HK-2 (cell line): Measurements from ENCODE around the gene APOA5.

Experiments used
- DNase-seq: peaks from one replicate; pipeline ENCODE4 v3.0.0-alpha.2; 2018; ENCODE audit not compliant: unreplicated experiment

APOA5 gene

GRCh38 chr11:116797816-116798215 lies 6.1 kb upstream of the APOA5 start:
- no peak for DNase-seq

- no peak for DNase-seq
These were observed 4.9 kb upstream of the APOA5 start for GRCh38 chr11:116796548-116796947.

DNA sequence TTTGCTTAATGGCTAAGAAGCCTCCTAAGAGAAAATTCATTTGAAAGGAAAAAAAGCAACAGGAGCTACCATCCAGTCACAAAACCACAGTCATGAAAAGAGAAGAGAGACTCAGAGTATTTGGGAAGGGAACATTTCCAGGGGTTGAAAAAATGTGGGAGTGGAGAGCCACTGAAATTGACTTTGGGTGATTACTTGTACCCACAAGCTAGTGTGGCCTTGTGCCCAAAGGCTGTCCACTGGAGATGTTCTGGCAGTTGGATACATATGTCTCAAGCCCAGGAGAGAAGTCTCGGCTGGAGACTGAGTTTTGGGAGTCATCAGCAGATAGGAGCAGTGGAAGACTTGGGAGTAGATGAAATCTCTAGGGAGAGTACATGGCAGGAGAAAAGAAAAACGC lies 3.2 kb upstream of the APOA5 start:
- no peak for DNase-seq

GRCh38 chr11:116793772-116794097 lies 2.1 kb upstream of the APOA5 start:
- DNase-seq, result no peak

DNA sequence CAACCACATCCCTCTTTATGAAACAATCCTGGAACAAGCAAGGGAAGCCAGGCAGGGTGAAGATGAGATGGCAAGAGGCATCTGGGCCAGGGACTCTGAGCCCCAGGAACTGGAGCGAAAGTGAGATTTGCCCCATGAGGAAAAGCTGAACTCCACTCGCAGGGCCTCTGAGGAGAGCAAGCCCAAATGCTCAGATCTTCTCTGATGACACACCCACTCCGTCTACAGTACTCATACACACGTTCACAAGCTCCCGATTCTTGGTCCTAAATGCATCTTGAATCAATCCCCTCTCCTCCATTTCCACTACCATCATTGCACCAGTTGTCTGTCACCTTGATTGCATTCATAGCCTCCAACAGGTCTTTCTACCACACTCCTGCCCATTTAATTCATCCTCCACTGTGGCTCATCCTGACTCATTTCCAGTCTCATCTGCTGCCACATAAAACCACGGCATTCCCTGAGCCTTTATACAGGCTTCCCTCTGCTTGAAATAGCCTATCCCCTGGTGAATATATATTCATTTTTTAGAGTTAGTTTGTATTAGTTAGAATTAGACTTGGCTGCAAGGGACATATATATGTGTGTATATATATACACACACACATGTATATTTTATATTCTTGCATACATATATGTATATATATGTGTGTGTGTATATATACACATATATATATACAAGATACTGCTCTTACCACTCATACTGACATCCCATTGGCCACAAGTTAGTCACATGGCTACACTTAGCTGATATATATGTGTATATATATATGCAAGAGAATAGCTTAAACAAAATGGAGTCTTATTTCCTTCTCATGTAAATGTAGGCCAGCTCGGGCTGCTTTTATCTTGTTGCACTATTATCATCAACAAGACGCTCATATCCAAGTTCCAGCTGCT lies 1.4 kb upstream of the APOA5 start:
- DNase-seq, result no peak

- no peak for DNase-seq
These were observed 627 bp upstream of the APOA5 start for GRCh38 chr11:116792144-116792868.

- DNase-seq, result peak; percentile 39
These were observed 472 bp downstream of the APOA5 start for GRCh38 chr11:116791002-116791812.

GRCh38 chr11:116790167-116791001 lies 1.3 kb downstream of the APOA5 start:
- no peak for DNase-seq

GRCh38 chr11:116788975-116789374 lies 2.7 kb downstream of the APOA5 start:
- no peak for DNase-seq

GRCh38 chr11:116788534-116788933 lies 3.1 kb downstream of the APOA5 start:
- DNase-seq, result no peak

GRCh38 chr11:116787786-116788486 lies 3.7 kb downstream of the APOA5 start, which contains the start of gene ZPR1:
Gene ZPR1 (minus strand): TSS chr11:116788023. CDS start chr11:116787990, 33 bp downstream.
- peak; percentile 63 for DNase-seq

DNA sequence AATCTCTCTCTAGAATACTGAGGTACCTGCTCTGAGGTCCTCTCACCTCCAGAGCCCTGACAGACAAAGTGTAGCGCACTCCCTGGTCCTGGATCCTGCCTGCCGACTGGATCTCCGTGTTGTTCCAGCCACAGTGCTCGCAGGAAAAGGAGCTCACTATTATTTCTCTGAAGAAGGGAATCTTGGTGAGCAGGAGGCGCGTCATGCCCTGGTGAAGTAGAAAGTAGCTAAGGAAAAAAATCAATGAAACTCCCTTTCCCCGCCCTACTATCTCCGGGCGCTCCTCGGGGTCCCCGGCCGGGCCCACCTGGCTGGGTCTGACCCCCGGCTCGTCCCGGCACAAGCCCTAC lies 4.3 kb downstream of the APOA5 start:
- no peak for DNase-seq

- DNase-seq, result no peak
These were observed 4.7 kb downstream of the APOA5 start for GRCh38 chr11:116786966-116787365.

DNA sequence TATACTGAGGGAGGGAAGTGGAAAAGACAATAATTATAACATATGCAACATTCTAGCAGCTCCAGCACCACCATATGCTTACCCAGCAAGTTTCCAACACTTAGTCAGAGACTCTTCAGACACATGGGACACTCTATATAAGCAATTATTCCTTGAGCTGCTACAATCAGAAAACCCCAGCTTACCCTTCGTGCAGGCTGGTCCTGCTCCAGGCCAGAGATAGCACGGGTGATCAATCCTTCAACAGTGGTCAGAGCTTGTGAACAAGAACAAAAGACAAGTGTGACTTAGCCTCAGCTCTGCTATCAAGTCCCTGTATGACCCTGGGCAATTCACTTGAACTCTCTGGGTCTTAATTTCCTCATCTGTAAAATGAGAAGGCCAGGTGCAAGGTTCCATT lies 5.4 kb downstream of the APOA5 start:
- DNase-seq, result no peak

GRCh38 chr11:116782728-116783127 lies 9.0 kb downstream of the APOA5 start:
- DNase-seq, result no peak

DNA sequence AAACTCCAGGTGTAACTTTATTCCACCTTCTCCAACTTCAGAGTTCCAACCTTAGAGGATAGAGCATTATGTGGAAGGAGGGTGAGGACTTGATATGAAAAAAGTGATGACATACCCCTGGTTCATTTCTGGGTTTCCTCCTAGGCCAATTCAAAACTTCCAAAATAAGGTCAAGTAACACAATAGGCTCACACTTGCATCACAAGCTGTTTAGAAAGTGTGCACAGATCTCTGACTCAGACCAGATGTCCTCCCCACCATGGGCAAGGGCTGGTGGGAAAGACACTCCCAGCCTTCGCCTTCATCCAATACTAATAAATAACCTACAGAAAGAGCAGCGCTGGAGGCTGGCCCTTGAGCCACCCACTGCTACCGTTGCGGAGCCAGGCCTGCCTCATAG lies 13.1 kb downstream of the APOA5 start:
- no peak for DNase-seq

GRCh38 chr11:116777056-116777455 lies 14.6 kb downstream of the APOA5 start:
- no peak for DNase-seq

DNA sequence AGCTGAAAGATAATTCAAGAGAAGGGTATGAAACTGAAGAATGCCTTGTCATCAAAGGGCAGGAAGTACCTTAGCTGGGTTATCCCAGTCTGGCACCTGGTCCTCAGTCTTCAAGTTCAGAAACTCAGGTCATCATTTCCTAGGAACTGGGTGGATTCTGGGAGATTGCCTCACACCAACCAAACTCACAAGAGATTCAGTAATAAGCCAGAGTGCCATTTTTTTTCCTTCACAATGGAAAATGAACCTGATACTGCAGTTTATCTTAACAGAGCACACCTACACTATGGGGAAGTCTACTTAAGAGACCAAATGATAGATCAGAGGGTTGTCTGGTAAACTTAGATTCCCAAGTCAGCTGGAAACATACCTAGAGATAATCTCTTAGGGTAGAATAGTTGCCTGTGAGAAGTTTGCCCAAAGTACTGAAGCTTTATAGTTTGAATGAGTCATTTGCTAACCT lies 15.1 kb downstream of the APOA5 start:
- no peak for DNase-seq

DNA sequence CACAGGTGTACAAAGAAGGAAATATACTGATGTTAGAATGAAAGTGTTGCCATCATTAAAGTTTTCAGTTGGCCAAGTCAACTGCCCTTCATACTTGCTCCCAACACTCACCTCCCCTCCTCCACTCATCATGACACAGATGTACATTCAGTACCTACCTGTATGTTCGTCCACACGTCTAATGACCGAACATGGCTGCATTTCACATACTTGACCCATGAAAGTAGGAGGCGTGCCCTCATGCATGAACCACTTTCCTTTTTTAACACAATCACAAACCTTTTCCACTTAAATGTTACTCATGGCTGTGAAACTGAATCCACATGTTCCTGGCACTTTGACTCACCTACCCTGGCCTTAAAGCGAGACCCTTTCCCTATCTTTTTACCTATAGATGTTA lies 15.7 kb downstream of the APOA5 start:
- DNase-seq, result no peak

DNA sequence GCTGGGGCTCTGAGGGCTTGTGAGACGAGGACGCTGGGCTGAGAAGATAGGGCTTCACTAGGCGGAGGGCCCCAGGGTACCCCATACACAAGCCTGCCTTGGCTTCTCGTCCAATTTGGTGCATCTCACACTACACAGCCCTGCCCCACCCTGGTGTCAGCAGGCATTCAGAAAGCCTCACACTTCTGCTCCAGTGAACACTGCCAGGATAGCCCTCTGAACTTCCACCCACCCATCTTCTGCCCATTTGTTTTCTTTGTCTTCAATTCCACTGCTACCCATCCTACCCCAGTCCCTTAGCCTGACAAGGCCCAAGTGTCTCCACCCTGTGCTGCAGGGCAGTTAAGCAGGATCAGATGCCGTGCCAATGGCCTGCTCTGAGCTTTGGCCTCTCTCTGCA lies 17.0 kb downstream of the APOA5 start:
- no peak for DNase-seq
